CD4-positive, alpha-beta T cell treated with Interleukin-4 for 4 hours (primary cell): ENCODE results near the gene PIP4K2A.

Experiments used
- DNase-seq: peaks from one replicate; pipeline ENCODE4 v3.0.0-alpha.2; 2020

PIP4K2A gene

DNA sequence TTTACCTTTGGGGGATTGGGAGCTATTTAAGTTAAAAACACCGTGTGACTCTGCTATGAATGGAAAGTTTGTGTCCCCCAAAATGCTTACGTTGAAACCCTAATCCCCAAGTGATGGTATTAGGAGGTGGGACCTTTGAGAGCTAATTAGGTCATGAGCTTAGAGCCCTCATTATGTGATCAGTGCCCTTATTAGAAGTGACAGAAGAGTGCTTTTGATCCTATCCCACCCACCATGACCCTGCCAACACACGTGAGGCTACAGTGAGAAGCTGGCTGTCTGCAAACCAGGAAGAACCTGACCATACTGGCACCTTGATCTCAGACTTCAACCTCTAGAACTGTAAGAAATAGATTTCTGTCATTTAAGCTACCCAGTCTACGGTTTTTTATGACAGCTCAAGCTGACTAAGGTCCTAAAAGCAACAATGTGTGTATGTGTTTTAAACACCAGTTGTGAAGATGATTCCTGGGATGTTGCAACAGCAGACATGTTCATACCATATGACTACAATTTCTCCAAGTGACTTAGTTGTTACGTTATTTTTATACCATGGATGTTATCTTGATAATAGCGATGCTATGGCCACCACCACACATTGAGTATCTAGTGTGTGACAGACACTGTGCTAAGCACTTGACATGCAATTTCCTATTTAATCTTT is 124.4 kb downstream of the PIP4K2A start:
- DNase-seq, result no peak

GRCh38 chr10:22588462-22588861 is 125.9 kb downstream of the PIP4K2A start:
- DNase-seq, result no peak

- no peak for DNase-seq
These were observed 130.7 kb downstream of the PIP4K2A start for GRCh38 chr10:22583683-22584082.

- no peak for DNase-seq
These were observed 132.9 kb downstream of the PIP4K2A start for GRCh38 chr10:22581461-22581860.

- DNase-seq, result no peak
These were observed 133.7 kb downstream of the PIP4K2A start for GRCh38 chr10:22580711-22581110.

GRCh38 chr10:22579826-22580225 is 134.6 kb downstream of the PIP4K2A start:
- DNase-seq, result no peak

DNA sequence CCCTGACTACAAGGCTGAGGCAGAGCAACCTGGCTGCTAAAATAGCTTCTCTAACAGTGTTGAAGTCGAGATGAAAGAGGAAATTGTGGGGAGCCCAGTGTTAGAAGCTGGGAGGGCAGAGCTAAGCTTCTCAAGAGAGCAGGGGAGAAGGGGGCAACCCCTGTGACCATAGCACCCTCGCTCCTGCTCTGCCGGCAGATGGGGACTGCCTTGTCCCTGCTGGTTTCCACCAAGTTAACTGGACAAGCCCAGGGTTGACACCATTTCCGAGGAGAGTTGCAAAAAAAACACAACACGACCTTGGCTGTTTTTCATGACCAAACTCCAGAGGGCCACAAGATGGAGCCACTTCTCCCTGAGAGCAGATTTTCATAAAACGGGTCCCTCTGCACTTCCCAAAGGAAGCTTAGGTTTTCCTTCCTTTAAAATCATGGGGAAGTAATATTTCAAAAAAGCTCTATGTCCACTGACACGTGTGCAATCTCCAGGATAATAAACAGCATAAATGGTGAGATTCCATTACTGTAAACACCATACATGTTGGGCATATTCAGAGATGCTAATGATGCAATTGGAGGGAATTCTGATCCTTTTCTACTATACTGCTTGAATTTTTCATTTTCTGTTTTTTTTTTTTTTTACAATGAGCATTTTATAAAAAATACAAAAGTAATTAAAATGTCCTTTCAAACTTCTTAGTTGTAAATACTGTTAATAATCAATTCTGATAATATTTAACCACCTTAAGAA is 140.4 kb downstream of the PIP4K2A start:
- DNase-seq, result peak; percentile 44

GRCh38 chr10:22570733-22571430 is 143.5 kb downstream of the PIP4K2A start:
- peak; percentile 79 for DNase-seq

DNA sequence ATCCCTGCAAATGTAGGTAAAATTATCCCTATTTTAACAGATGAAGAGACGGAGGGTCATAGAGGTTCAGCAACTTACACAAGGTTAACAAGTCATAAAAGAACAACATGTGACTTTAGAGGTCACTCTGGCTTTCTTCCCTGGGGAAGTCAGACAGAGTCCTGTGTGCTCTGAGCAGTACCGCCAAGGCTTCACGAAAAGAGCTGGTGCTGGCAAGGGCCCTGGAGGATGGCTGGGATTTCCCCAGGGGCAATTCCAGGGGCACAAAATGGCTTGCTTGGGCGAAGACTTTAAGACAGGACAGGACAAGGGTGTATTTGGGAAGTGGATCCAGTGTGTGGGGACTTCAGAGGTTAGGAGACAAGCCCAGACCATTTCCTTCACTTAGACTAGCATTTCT is 144.1 kb downstream of the PIP4K2A start:
- no peak for DNase-seq

GRCh38 chr10:22568928-22569327 is 145.4 kb downstream of the PIP4K2A start:
- DNase-seq, result no peak

GRCh38 chr10:22564060-22564459 is 150.3 kb downstream of the PIP4K2A start:
- DNase-seq, result no peak

- no peak for DNase-seq
These were observed 152.5 kb downstream of the PIP4K2A start for GRCh38 chr10:22561909-22562308.

DNA sequence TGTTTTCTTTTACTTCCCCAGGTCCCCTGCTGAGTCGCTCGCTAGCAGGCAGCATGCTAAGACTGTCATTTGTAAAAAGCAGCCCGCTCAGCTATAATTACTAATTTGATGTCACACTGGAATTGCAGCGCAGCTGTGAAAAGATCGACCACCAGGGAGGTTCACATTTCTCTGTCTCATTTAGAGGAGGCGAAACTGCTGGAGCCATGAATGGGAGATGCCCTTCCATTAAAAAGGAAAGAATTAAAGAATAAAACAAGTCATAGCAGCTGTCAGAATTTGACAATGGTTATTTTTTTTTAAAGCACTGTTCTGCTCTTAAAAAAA is 153.5 kb downstream of the PIP4K2A start:
- no peak for DNase-seq

DNA sequence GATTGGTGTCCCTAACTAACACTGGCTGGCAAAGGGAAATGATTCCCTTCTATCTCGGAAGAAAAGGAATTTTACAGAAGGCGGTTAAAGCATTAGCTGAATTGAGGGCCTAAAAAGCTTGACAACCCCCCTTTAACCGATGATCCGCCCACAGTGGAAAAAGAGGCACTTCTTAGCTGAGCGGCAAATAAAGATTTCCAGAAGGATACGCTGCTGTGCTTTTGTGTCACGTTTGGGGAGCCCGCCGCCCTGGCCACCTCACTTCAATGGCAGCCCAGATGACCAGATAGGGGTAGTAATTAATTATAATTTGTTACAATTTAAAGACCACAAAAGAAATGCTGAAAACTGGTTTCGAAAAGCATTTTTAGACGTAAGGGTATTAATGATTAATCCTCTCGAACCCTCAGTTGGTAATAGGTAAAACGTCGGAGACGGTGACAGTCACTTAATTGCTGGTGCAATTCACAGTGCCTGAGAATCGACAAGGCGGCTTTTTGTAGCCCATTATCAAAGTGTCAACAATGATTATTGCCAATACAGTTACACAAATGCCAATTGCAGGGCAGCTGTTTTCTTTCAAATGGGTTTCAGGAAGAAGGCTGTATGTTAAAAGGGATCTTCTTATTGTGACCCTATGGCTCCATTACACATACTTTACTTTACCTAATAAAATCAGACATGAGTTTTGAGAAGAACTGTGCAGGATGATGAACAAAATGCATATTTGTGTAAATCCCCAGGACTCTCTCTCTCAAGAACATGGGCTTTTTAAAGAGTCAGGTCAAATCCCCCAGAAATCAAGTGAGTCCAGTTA is 154.1 kb downstream of the PIP4K2A start:
- no peak for DNase-seq

- DNase-seq, result no peak
These were observed 157.1 kb downstream of the PIP4K2A start for GRCh38 chr10:22557321-22557720.

GRCh38 chr10:22556774-22557173 is 157.6 kb downstream of the PIP4K2A start:
- DNase-seq, result no peak

DNA sequence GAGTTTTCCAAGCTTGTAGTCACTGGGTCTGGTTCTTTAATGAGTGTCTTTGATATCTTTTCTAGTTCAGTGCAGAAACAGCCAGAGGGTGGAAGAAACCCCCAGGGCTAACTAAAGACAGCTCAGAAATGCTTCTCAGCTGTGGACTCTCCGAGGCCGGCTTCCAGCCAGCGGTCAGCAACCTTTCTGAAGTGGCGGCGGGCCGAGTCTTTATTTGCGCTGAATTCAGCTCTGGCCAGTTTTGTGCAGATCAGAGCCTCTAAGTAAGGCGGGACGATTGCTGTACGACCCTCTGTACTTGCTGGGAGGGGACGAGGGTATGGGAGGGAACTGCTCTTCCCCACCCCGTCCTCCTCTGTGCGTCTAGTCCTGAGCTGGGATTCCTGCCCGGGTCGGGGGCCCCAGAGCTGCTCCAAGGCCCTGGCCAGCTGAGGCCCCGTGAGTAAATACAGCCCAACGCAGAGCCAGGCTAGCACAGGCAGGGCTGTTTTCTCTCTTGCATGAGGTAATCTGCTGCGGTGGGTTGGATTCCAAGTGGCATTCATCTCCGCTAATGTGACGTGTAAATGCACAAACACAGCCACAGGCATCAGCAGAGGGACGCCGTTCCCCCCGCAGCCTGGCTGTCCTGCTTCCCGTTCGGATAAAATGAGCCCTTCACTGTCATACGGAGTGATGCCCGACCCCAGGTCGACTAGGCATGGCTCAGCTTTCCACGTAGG is 159.8 kb downstream of the PIP4K2A start:
- no peak for DNase-seq

GRCh38 chr10:22553452-22553995 is 160.9 kb downstream of the PIP4K2A start:
- DNase-seq, result no peak

DNA sequence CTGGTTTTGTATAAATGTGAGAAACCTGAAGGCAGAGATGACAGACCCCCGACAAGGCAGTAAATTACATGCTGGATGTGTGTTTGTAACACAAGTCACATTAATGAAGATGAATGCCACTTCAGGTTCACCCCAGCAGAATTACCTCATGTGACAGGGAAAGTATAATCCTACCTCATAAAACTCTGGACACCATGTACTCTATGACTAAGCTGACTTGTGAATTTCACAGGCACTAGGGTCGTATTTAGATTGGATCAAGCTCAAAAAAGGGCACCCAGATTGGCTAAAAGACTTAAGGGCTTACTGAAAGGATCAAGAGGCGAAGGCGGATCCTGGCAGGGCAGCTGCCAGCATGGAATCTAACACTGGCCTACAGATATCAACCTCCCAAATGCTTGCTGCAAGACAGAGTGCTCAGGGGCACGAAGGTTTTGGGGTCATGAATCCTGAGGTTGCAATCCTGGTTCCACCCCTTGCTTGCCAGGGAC is 161.4 kb downstream of the PIP4K2A start:
- DNase-seq, result no peak

DNA sequence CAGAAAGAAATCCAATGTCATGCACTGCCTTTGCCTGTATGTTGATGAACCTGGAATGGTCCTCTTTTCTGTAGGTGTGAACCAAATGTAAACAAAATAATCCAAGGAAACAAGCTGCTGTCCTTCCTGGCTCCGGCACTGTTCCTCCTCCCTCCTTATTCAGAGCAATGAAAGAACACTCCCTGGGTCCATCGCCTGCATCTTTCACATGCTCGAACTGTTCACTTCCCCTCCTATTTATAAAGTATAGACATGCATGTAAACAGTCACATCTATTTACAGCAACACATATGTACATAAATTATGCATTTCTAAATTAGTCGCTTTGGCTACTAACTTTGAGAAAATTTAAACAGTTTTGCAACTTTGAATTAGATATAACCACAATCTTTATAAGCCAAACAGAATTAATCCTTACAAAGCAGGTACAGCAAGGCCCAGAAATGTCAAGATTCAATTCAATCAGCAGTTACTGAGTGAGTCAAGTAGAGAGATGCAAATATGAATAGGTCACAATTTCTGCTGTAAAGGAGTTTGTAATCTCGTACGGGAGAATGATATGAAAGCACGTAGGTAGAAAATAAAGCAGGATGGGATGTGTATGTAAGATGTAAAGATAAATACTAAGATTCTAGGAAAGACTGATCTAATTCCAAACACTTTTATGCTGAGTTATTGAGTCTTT is 162.6 kb downstream of the PIP4K2A start:
- DNase-seq, result no peak

- peak; percentile 48 for DNase-seq
These were observed 163.6 kb downstream of the PIP4K2A start for GRCh38 chr10:22550732-22551131.
